ENCODE data around the gene SH3BP5L. TPM values are rescaled to one million over a fixed set of nuclear protein-coding genes. Genes with fewer than 3 reads are reported as not detected.

The SH3BP5L gene
- total RNA-seq, 3 donors from 2014 or later, result 11.5 to 18.9 (median 13.4) TPM

DNA sequence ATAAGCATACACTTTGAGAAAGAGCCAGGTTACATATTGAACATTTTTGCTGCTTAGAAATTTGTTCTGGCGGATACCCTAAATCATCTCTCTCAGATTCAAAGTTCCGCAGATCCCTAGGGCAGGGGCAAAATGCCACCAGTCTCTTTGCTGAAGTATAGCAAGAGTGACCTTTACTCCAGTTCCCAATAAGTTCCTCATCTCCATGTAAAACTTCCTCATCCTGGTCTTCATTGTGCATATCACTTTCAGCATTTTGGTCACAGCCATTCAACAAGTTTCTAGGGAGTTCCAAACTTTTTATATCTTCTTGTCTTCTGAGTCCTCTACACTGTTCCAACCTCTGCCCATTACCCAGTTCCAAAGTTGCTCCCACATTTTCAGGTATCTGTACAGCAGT is 46.8 kb downstream of the SH3BP5L start:
- no peaks in the 10 kb centered on the region for H3K36me3 ChIP-seq
- peaks cover 0 to 3% of the 10 kb centered on the region in 2 donors for H3K27me3 ChIP-seq
- TF ChIP-seq POLR2A (IDR thresholded peaks at IDR 0.05) (no peak), POLR2AphosphoS5 (IDR thresholded peaks at IDR 0.05) (no peak)
- TF ChIP-seq, protein P1, sequence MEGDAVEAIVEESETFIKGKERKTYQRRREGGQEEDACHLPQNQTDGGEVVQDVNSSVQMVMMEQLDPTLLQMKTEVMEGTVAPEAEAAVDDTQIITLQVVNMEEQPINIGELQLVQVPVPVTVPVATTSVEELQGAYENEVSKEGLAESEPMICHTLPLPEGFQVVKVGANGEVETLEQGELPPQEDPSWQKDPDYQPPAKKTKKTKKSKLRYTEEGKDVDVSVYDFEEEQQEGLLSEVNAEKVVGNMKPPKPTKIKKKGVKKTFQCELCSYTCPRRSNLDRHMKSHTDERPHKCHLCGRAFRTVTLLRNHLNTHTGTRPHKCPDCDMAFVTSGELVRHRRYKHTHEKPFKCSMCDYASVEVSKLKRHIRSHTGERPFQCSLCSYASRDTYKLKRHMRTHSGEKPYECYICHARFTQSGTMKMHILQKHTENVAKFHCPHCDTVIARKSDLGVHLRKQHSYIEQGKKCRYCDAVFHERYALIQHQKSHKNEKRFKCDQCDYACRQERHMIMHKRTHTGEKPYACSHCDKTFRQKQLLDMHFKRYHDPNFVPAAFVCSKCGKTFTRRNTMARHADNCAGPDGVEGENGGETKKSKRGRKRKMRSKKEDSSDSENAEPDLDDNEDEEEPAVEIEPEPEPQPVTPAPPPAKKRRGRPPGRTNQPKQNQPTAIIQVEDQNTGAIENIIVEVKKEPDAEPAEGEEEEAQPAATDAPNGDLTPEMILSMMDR (IDR thresholded peaks at IDR 0.05), result no peak
- H3K27ac ChIP-seq, result no peak overlapping the region
- intact Hi-C loops (cut with DNase I; ENCODE audit: low total_unique reads), result no loop called here
- no peaks in the 10 kb centered on the region for H3K4me1 ChIP-seq
- no peak for DNase-seq (ENCODE audit: low spot score in 2 of 2)
- H3K9me3 ChIP-seq, result peaks cover 6 to 17% of the 10 kb centered on the region in 2 donors
- no peak overlapping the region for H3K4me3 ChIP-seq

DNA sequence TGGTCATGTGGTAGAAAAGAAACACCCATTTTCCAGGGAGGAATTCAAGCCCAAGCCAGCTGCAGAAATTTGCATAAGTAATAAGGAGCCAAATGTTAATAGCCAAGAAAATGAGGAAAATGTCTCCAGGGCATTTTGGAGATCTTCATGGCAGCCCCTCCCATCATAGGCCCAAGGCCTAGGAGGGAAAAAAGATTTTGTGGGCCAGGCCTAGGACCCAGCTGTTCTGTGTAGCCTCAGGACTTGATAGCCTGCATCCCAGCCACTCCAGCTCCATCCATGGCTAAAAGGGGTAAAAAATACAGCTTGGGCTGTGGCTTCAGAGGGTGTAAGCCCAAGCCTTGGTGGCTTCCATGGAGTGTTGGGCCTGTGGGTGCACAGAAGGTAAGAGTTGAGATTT is 48.7 kb downstream of the SH3BP5L start:
- intact Hi-C loops (cut with DNase I; ENCODE audit: low total_unique reads), result no loop called here
- H3K4me1 ChIP-seq, result no peaks in the 10 kb centered on the region
- H3K4me3 ChIP-seq, result no peak overlapping the region
- peaks cover 6 to 17% of the 10 kb centered on the region in 2 donors for H3K9me3 ChIP-seq
- H3K27ac ChIP-seq, result no peak overlapping the region
- H3K36me3 ChIP-seq, result no peaks in the 10 kb centered on the region
- no peaks in the 10 kb centered on the region for H3K27me3 ChIP-seq
- TF ChIP-seq POLR2AphosphoS5 (IDR thresholded peaks at IDR 0.05) (no peak), POLR2A (IDR thresholded peaks at IDR 0.05) (no peak)
- TF ChIP-seq, protein P1 (IDR thresholded peaks at IDR 0.05), result no peak
- no peak for DNase-seq (ENCODE audit: low spot score in 2 of 2)

DNA sequence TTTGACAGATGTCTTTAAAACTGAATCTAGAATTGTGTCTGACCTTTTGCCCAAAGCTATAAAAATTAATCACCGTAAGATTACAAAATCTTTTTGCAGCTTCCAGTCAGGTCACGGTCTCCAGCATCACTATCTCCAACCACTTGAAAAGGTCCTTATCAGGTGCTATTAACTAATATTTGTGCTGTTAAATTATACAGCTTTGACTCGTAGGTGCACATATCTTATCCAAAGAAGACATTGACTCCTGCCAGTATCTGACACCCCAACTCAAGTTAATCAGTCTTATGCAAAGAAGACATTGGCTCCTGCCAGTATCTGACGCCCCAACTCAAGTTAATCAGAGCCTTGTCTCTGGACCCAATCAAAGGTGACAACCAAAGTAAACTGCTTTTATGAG is 50.3 kb downstream of the SH3BP5L start:
- Histone ChIP-seq H3K27me3 (no peaks in the 10 kb centered on the region), H3K27ac (no peak overlapping the region), H3K4me3 (no peak overlapping the region), H3K9me3 (peaks cover 6 to 17% of the 10 kb centered on the region in 2 donors), H3K4me1 (no peaks in the 10 kb centered on the region), H3K36me3 (no peaks in the 10 kb centered on the region)
- intact Hi-C loops (cut with DNase I; ENCODE audit: low total_unique reads), result no loop called here
- DNase-seq (ENCODE audit: low spot score in 2 of 2), result no peak
- TF ChIP-seq, protein P1 (IDR thresholded peaks at IDR 0.05), result no peak
- TF ChIP-seq POLR2A (IDR thresholded peaks at IDR 0.05) (no peak), POLR2AphosphoS5 (IDR thresholded peaks at IDR 0.05) (no peak)

Other genes with a start within 250 kb of the SH3BP5L start
- not detected for gene OR2T10, start 228.2 kb downstream of the SH3BP5L start, total RNA-seq
- gene OR2T11, start 190.8 kb downstream of the SH3BP5L start, total RNA-seq, result not detected
- gene OR2T35, start 180.6 kb downstream of the SH3BP5L start, total RNA-seq, result not detected
- not detected for gene OR2T27, start 170.4 kb downstream of the SH3BP5L start, total RNA-seq
- gene OR14I1, start 123.1 kb downstream of the SH3BP5L start, total RNA-seq, result not detected
- 1 to 10 TPM in 1 of 3 donors, not detected in 2; 1.6 TPM for gene LYPD8, start 70.2 kb downstream of the SH3BP5L start, total RNA-seq
- 10 to 100 TPM; 23.2 to 31.6 (median 27.2) TPM for gene ZNF672, start 12.3 kb upstream of the SH3BP5L start, total RNA-seq
- 10 to 100 TPM; 11.5 to 84.3 (median 77.7) TPM for gene ZNF692, start 33.2 kb upstream of the SH3BP5L start, total RNA-seq
- gene PGBD2, start 80.3 kb upstream of the SH3BP5L start, total RNA-seq, result 10 to 100 TPM in 2 of 3 donors, 1 to 10 TPM in 1; 2.9 to 16.8 (median 11.1) TPM

Measured in breast epithelium (tissue), 4 donors.